OCI-LY7 (cell line): ENCODE results near the gene DEGS2. TPM values are rescaled to one million over a fixed set of nuclear protein-coding genes. Genes with fewer than 3 reads are reported as not detected.

ENCODE experiments used
- BruUV-seq: library from RNA; stranded (reverse); fragments of 400-500 nt; replicated peaks from 2 replicates; lab custom pipeline; 2021; lab: Mats Ljungman, UMichigan
- CTCF ChIA-PET: fragments of 300-600 bp; sonication (Branson Sonifier 250); formaldehyde crosslinking; loops from one replicate; lab custom pipeline; 2022; ENCODE audit warnings: antibody characterized with exemption; ENCODE audit not compliant: unreplicated experiment; lab: Charles Lee
- POLR2A ChIA-PET: fragments of 300-600 bp; sonication (Branson Sonifier 250); formaldehyde crosslinking; loops from one replicate; lab custom pipeline; 2022; ENCODE audit warnings: antibody characterized with exemption; lab: Charles Lee
- DNase-seq: peaks from one replicate; pipeline ENCODE4 v3.0.0-alpha.2; 2015; ENCODE audit warnings: low spot score
- H2AFZ ChIP-seq: fragments of 200-600 bp; sonication (generic), shearing (Covaris generic); 2 replicates; pipeline ENCODE4 v1.6.1; 2014; ENCODE audit warnings: mild to moderate bottlenecking, antibody characterized with exemption, low read length, moderate library complexity
- H3K27ac ChIP-seq: fragments of 200-600 bp; sonication (generic); 2 replicates; pipeline ENCODE4 v1.5.1; 2014; ENCODE audit warnings: mixed run types, low read depth, mild to moderate bottlenecking, moderate library complexity, low read length, inconsistent platforms; ENCODE audit not compliant: poor library complexity, severe bottlenecking
- H3K36me3 ChIP-seq: fragments of 200-600 bp; sonication (generic); 2 replicates; pipeline ENCODE4 v1.6.1; 2014; ENCODE audit warnings: mild to moderate bottlenecking, antibody characterized with exemption, low read length, moderate library complexity, mixed read lengths; ENCODE audit not compliant: insufficient read depth
- H3K4me1 ChIP-seq: fragments of 200-600 bp; sonication (generic); 2 replicates; pipeline ENCODE4 v1.5.1; 2014; ENCODE audit warnings: mild to moderate bottlenecking, low read length; ENCODE audit not compliant: insufficient read depth, poor library complexity, severe bottlenecking
- H3K4me2 ChIP-seq: fragments of 200-600 bp; sonication (generic); 2 replicates; pipeline ENCODE4 v1.6.1; 2014; ENCODE audit warnings: mild to moderate bottlenecking, low read length
- H3K4me3 ChIP-seq: fragments of 200-600 bp; sonication (generic); 2 replicates; pipeline ENCODE4 v1.5.1; 2014; ENCODE audit warnings: mild to moderate bottlenecking, low read depth, low read length; ENCODE audit not compliant: poor library complexity, severe bottlenecking
- H3K79me2 ChIP-seq: fragments of 200-600 bp; sonication (generic); 2 replicates; pipeline ENCODE4 v1.6.1; 2016; ENCODE audit warnings: low read depth, mild to moderate bottlenecking, low read length, moderate library complexity, mixed read lengths; ENCODE audit not compliant: insufficient read depth
- H3K9me2 ChIP-seq: fragments of 200-600 bp; sonication (generic); 2 replicates; pipeline ENCODE4 v1.6.1; 2016; ENCODE audit warnings: mild to moderate bottlenecking, low read length, mixed read lengths; ENCODE audit not compliant: insufficient read depth
- H3K9me3 ChIP-seq: fragments of 200-600 bp; sonication (generic); 2 replicates; pipeline ENCODE4 v1.6.1; 2014; ENCODE audit warnings: mild to moderate bottlenecking, mixed run types, low read length, mixed read lengths
- H4K20me1 ChIP-seq: fragments of 200-600 bp; sonication (generic); 2 replicates; pipeline ENCODE4 v1.6.1; 2014; ENCODE audit warnings: mild to moderate bottlenecking, antibody characterized with exemption, low read length, moderate library complexity, mixed read lengths; ENCODE audit not compliant: insufficient read depth
- EZH2phosphoT487 ChIP-seq: fragments of 200-600 bp; sonication (generic); IDR thresholded peaks from 2 replicates; pipeline ENCODE4 v1.6.1; 2018; ENCODE audit warnings: low read depth, borderline replicate concordance, mild to moderate bottlenecking, mixed run types, antibody characterized with exemption, low read length, moderate library complexity, mixed read lengths
- intact Hi-C: fragments of 100-400 bp; cut with micrococcal nuclease; formaldehyde crosslinking; loops from one replicate; pipeline ENCODE4 v1.10.0; 2022; ENCODE audit not compliant: unreplicated experiment
- total RNA-seq, 2 experiments: library from RNA; depleted of rRNA in 1 of 2; stranded (reverse); fragments of >200 nt in 1 of 2; shearing (Covaris generic) in 1 of 2; gene quantifications; 2 replicates each; pipeline ENCODE4 v1.2.3, GENCODE V29; 2014 to 2022
- TF ChIP-seq, protein P1 (sequence below): fragments of 200-600 bp; sonication (generic); conservative IDR thresholded peaks from 2 replicates; pipeline ENCODE4 v1.5.1; 2014; ENCODE audit warnings: mild to moderate bottlenecking, antibody characterized with exemption, low read length, moderate library complexity, mixed read lengths

The DEGS2 gene
- total RNA-seq, 2 experiments from 2014 or later: 8.3 to 14.6 TPM

DNA sequence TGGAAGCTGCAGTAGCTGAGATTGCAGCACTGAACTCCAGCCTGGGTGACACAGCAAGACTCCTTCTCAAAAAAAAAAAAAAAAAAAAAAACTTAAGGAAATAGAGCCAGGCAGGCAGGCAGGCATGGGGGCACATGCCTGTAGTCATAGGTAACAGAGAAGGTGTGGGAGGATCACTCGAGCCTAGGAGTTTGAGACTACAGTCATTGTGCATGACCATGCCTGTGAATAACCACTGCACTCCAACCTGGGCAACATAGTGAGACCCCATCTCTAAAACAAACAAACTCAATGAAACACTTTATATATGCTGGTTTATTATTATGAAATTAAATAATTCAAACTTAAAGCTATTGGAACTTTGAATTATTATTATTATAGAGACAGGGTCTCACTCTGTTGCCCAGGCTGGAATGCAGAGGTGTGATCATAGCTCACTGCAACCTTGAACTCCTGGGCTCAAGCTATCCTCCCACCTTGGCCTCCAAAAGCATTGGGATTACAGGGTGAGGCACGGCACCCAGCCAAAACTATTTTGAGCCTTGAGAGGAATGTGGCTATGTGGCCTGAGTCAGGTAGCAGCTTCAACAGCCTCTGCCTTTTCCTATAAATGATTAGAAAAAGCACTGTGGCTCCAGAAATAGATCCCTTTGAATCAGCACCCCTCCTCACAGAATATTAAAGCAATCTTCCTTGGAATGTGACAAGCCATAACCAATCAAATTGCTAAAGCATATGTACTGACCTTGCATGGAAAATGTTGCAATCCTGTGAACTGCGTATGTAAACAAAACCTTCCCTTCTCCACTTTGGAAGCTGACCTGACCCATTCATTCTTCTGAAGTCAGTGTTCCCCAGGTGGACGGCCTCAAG, 44.8 kb upstream of the DEGS2 start:
- TF ChIP-seq EZH2phosphoT487: no peak
- TF ChIP-seq, protein P1, sequence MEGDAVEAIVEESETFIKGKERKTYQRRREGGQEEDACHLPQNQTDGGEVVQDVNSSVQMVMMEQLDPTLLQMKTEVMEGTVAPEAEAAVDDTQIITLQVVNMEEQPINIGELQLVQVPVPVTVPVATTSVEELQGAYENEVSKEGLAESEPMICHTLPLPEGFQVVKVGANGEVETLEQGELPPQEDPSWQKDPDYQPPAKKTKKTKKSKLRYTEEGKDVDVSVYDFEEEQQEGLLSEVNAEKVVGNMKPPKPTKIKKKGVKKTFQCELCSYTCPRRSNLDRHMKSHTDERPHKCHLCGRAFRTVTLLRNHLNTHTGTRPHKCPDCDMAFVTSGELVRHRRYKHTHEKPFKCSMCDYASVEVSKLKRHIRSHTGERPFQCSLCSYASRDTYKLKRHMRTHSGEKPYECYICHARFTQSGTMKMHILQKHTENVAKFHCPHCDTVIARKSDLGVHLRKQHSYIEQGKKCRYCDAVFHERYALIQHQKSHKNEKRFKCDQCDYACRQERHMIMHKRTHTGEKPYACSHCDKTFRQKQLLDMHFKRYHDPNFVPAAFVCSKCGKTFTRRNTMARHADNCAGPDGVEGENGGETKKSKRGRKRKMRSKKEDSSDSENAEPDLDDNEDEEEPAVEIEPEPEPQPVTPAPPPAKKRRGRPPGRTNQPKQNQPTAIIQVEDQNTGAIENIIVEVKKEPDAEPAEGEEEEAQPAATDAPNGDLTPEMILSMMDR: no peak
- Histone ChIP-seq H2AFZ (no peak overlapping the region), H3K4me2 (no peak overlapping the region), H3K4me3 (no peak overlapping the region), H3K9me3 (no peaks in the 10 kb centered on the region), H3K9me2 (no peaks in the 10 kb centered on the region), H3K4me1 (no peaks in the 10 kb centered on the region), H3K27ac (no peak overlapping the region), H3K36me3 (no peaks in the 10 kb centered on the region), H3K79me2 (no peaks in the 10 kb centered on the region), H4K20me1 (no peaks in the 10 kb centered on the region)
- no TSS peak for BruUV-seq
- intact Hi-C loops: no loop called here
- DNase-seq: no peak
- ChIA-PET POLR2A (no interaction called here), CTCF (no interaction called here)

DNA sequence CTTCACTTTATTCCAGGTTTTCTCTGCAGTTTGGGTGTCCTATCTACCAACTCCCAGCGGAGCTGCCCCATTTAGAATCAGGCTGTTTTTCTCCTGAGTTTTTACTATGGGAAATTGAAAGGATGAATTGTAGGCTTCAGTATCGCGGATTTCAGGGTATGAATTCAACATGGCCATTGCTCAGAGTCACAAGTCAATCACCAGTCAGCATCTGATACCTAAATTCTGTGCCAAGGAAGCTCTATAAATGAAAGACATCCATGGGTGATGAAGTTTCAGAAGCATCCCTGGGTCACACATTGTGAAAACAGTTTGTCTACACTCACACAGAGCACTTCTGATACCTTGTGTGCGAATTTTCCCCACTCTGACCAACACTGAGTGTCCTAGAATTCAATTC, 43.7 kb upstream of the DEGS2 start:
- no peak overlapping the region for H2AFZ ChIP-seq
- ChIA-PET CTCF (no interaction called here), POLR2A (no interaction called here)
- TF ChIP-seq, protein P1: no peak
- TF ChIP-seq EZH2phosphoT487: no peak
- no peak overlapping the region for H3K4me2 ChIP-seq
- DNase-seq: no peak
- no peaks in the 10 kb centered on the region for H3K4me1 ChIP-seq
- H3K27ac ChIP-seq: no peak overlapping the region
- H3K4me3 ChIP-seq: no peak overlapping the region
- intact Hi-C loops: no loop called here
- BruUV-seq: no TSS peak
- H3K79me2 ChIP-seq: no peaks in the 10 kb centered on the region
- no peaks in the 10 kb centered on the region for H4K20me1 ChIP-seq
- H3K9me2 ChIP-seq: no peaks in the 10 kb centered on the region
- no peaks in the 10 kb centered on the region for H3K36me3 ChIP-seq
- no peaks in the 10 kb centered on the region for H3K9me3 ChIP-seq

DNA sequence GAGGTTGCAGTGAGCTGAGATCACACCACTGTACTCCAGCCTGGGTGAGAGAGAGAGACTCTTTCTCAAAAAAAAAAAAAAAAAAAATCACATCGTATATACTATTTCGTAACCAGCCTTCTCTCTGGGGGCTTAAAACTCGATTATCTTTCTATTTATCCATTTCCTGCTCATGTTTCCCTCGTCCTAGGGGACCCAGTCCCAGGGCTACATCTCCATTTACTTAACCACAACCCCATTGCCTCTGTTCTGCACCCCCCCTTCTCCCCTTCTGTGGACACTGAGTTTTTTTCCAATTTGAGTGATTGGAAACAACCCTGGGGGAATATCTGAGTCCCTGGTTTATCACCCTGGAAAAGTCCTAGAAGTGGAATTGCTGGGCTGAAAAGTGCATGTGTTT, 43.3 kb upstream of the DEGS2 start:
- no peak overlapping the region for H2AFZ ChIP-seq
- H3K36me3 ChIP-seq: no peaks in the 10 kb centered on the region
- TF ChIP-seq, protein P1: no peak
- TF ChIP-seq EZH2phosphoT487: no peak
- H3K4me1 ChIP-seq: no peaks in the 10 kb centered on the region
- ChIA-PET CTCF (no interaction called here), POLR2A (no interaction called here)
- H3K4me2 ChIP-seq: no peak overlapping the region
- H3K9me3 ChIP-seq: no peaks in the 10 kb centered on the region
- H3K9me2 ChIP-seq: no peaks in the 10 kb centered on the region
- BruUV-seq: no TSS peak
- no peak overlapping the region for H3K27ac ChIP-seq
- H3K79me2 ChIP-seq: no peaks in the 10 kb centered on the region
- H4K20me1 ChIP-seq: no peaks in the 10 kb centered on the region
- intact Hi-C loops: no loop called here
- no peak overlapping the region for H3K4me3 ChIP-seq
- no peak for DNase-seq
